ENCODE measurements around the gene TMEM101. TPM values are rescaled to one million over a fixed set of nuclear protein-coding genes. Genes with fewer than 3 reads are reported as not detected.
A peak's percentile ranks its signal among the peaks of the same experiment; 100 is the strongest.
"Not testable (repeated sequence)": the region's sequence is repeated elsewhere in the genome, so short reads cannot be mapped to it uniquely, and the experiment has no call there.

TMEM101 gene
- polyA plus RNA-seq, 2 donors = 12.9 to 26.5 TPM

GRCh38 chr17:44029736-44030135 is 15.0 kb upstream of the TMEM101 start:
- WGBS, 2 donors = 82 to 90% methylated on average over 5 of the region's 5 CpGs

GRCh38 chr17:44024853-44025252 is 10.1 kb upstream of the TMEM101 start:
- WGBS, 2 donors = 86 to 89% methylated on average over 4 of the region's 4 CpGs
- H3K27ac ChIP-seq (ENCODE audit: low read depth in 2 of 2, low read length in 1 of 2) = no peak overlapping the region
- no peaks in the 10 kb centered on the region for H3K4me1 ChIP-seq (ENCODE audit: control insufficient read depth in 2 of 2, insufficient read depth in 2 of 2, low read length in 1 of 2)
- H3K4me3 ChIP-seq (ENCODE audit: low read depth in 1 of 2, low read length in 2 of 2) = no peak overlapping the region
- H3K27me3 ChIP-seq (ENCODE audit: control insufficient read depth in 1 of 2, insufficient read depth in 2 of 2, low read length in 2 of 2) = no peaks in the 10 kb centered on the region
- peaks cover 0 to 18% of the 10 kb centered on the region in 2 donors for H3K36me3 ChIP-seq (ENCODE audit: control insufficient read depth in 2 of 2, insufficient read depth in 2 of 2, low read length in 1 of 2)
- no peaks in the 10 kb centered on the region for H3K9me3 ChIP-seq (ENCODE audit: control insufficient read depth in 2 of 2, insufficient read depth in 1 of 2, low read depth in 1 of 2, low read length in 1 of 2)

More at GRCh38 chr17:44029736-44030135, 15.0 kb upstream of the TMEM101 start:
- Histone ChIP-seq H3K4me1 (ENCODE audit: control insufficient read depth in 2 of 2, insufficient read depth in 2 of 2, low read length in 1 of 2) (no peaks in the 10 kb centered on the region), H3K36me3 (ENCODE audit: control insufficient read depth in 2 of 2, insufficient read depth in 2 of 2, low read length in 1 of 2) (peaks cover 6 to 22% of the 10 kb centered on the region in 2 donors), H3K27ac (ENCODE audit: low read depth in 2 of 2, low read length in 1 of 2) (no peak overlapping the region), H3K9me3 (ENCODE audit: control insufficient read depth in 2 of 2, insufficient read depth in 1 of 2, low read depth in 1 of 2, low read length in 1 of 2) (no peaks in the 10 kb centered on the region), H3K4me3 (ENCODE audit: low read depth in 1 of 2, low read length in 2 of 2) (no peak overlapping the region), H3K27me3 (ENCODE audit: control insufficient read depth in 1 of 2, insufficient read depth in 2 of 2, low read length in 2 of 2) (no peaks in the 10 kb centered on the region)

- Histone ChIP-seq H3K36me3 (ENCODE audit: control insufficient read depth in 2 of 2, insufficient read depth in 2 of 2, low read length in 1 of 2) (peaks cover 0 to 18% of the 10 kb centered on the region in 2 donors), H3K9me3 (ENCODE audit: control insufficient read depth in 2 of 2, insufficient read depth in 1 of 2, low read depth in 1 of 2, low read length in 1 of 2) (no peaks in the 10 kb centered on the region), H3K4me1 (ENCODE audit: control insufficient read depth in 2 of 2, insufficient read depth in 2 of 2, low read length in 1 of 2) (no peaks in the 10 kb centered on the region), H3K4me3 (ENCODE audit: low read depth in 1 of 2, low read length in 2 of 2) (no peak overlapping the region), H3K27me3 (ENCODE audit: control insufficient read depth in 1 of 2, insufficient read depth in 2 of 2, low read length in 2 of 2) (no peaks in the 10 kb centered on the region), H3K27ac (ENCODE audit: low read depth in 2 of 2, low read length in 1 of 2) (no peak overlapping the region)
- WGBS, 2 donors = 54 to 63% methylated on average over 6 of the region's 6 CpGs
Observed at GRCh38 chr17:44024271-44024663, 9.5 kb upstream of the TMEM101 start.

- H3K27ac ChIP-seq (ENCODE audit: low read depth in 2 of 2, low read length in 1 of 2) = no peak overlapping the region
- H3K36me3 ChIP-seq (ENCODE audit: control insufficient read depth in 2 of 2, insufficient read depth in 2 of 2, low read length in 1 of 2) = peaks cover 0 to 14% of the 10 kb centered on the region in 2 donors
- 90 to 93% methylated on average over 22 of the region's 22 CpGs for WGBS, 2 donors
- no peaks in the 10 kb centered on the region for H3K27me3 ChIP-seq (ENCODE audit: control insufficient read depth in 1 of 2, insufficient read depth in 2 of 2, low read length in 2 of 2)
- H3K4me1 ChIP-seq (ENCODE audit: control insufficient read depth in 2 of 2, insufficient read depth in 2 of 2, low read length in 1 of 2) = no peaks in the 10 kb centered on the region
- no peak overlapping the region for H3K4me3 ChIP-seq (ENCODE audit: low read depth in 1 of 2, low read length in 2 of 2)
- H3K9me3 ChIP-seq (ENCODE audit: control insufficient read depth in 2 of 2, insufficient read depth in 1 of 2, low read depth in 1 of 2, low read length in 1 of 2) = no peaks in the 10 kb centered on the region
Observed at GRCh38 chr17:44023545-44024270, 8.9 kb upstream of the TMEM101 start.

GRCh38 chr17:44022246-44022645 is 7.5 kb upstream of the TMEM101 start:
- Histone ChIP-seq H3K4me1 (ENCODE audit: control insufficient read depth in 2 of 2, insufficient read depth in 2 of 2, low read length in 1 of 2) (no peaks in the 10 kb centered on the region), H3K27me3 (ENCODE audit: control insufficient read depth in 1 of 2, insufficient read depth in 2 of 2, low read length in 2 of 2) (no peaks in the 10 kb centered on the region), H3K4me3 (ENCODE audit: low read depth in 1 of 2, low read length in 2 of 2) (no peak overlapping the region), H3K36me3 (ENCODE audit: control insufficient read depth in 2 of 2, insufficient read depth in 2 of 2, low read length in 1 of 2) (peaks cover 0 to 11% of the 10 kb centered on the region in 2 donors), H3K27ac (ENCODE audit: low read depth in 2 of 2, low read length in 1 of 2) (no peak overlapping the region), H3K9me3 (ENCODE audit: control insufficient read depth in 2 of 2, insufficient read depth in 1 of 2, low read depth in 1 of 2, low read length in 1 of 2) (no peaks in the 10 kb centered on the region)
- 95 to 99% methylated on average over 2 of the region's 2 CpGs for WGBS, 2 donors

- 93 to 96% methylated on average over 7 of the region's 7 CpGs for WGBS, 2 donors
- not testable (repeated sequence) for H3K4me1 ChIP-seq (ENCODE audit: control insufficient read depth in 2 of 2, insufficient read depth in 2 of 2, low read length in 1 of 2); H3K27me3 ChIP-seq (ENCODE audit: control insufficient read depth in 1 of 2, insufficient read depth in 2 of 2, low read length in 2 of 2); H3K9me3 ChIP-seq (ENCODE audit: control insufficient read depth in 2 of 2, insufficient read depth in 1 of 2, low read depth in 1 of 2, low read length in 1 of 2); H3K27ac ChIP-seq (ENCODE audit: low read depth in 2 of 2, low read length in 1 of 2); H3K4me3 ChIP-seq (ENCODE audit: low read depth in 1 of 2, low read length in 2 of 2)
- H3K36me3 ChIP-seq (ENCODE audit: control insufficient read depth in 2 of 2, insufficient read depth in 2 of 2, low read length in 1 of 2) = peaks cover 0 to 11% of the 10 kb centered on the region in 2 donors
Observed at GRCh38 chr17:44021227-44021626, 6.5 kb upstream of the TMEM101 start.

- Histone ChIP-seq H3K36me3 (ENCODE audit: control insufficient read depth in 2 of 2, insufficient read depth in 2 of 2, low read length in 1 of 2) (peaks cover 0 to 6% of the 10 kb centered on the region in 2 donors), H3K27ac (ENCODE audit: low read depth in 2 of 2, low read length in 1 of 2) (peak overlapping the region in 1 of 2 donors; percentile 81), H3K4me1 (ENCODE audit: control insufficient read depth in 2 of 2, insufficient read depth in 2 of 2, low read length in 1 of 2) (peaks cover 5 to 6% of the 10 kb centered on the region in 2 donors), H3K9me3 (ENCODE audit: control insufficient read depth in 2 of 2, insufficient read depth in 1 of 2, low read depth in 1 of 2, low read length in 1 of 2) (no peaks in the 10 kb centered on the region), H3K27me3 (ENCODE audit: control insufficient read depth in 1 of 2, insufficient read depth in 2 of 2, low read length in 2 of 2) (no peaks in the 10 kb centered on the region), H3K4me3 (ENCODE audit: low read depth in 1 of 2, low read length in 2 of 2) (peak overlapping the region; percentile 88 to 96)
- WGBS, 2 donors = 10 to 11% methylated on average over 12 of the region's 12 CpGs
Observed at GRCh38 chr17:44014133-44014436, 678 bp downstream of the TMEM101 start.

GRCh38 chr17:44012874-44013273 is 1.9 kb downstream of the TMEM101 start:
- 92 to 95% methylated on average over 14 of the region's 14 CpGs for WGBS, 2 donors
- no peaks in the 10 kb centered on the region for H3K9me3 ChIP-seq (ENCODE audit: control insufficient read depth in 2 of 2, insufficient read depth in 1 of 2, low read depth in 1 of 2, low read length in 1 of 2)
- H3K27ac ChIP-seq (ENCODE audit: low read depth in 2 of 2, low read length in 1 of 2) = no peak overlapping the region
- no peak overlapping the region for H3K4me3 ChIP-seq (ENCODE audit: low read depth in 1 of 2, low read length in 2 of 2)
- H3K27me3 ChIP-seq (ENCODE audit: control insufficient read depth in 1 of 2, insufficient read depth in 2 of 2, low read length in 2 of 2) = no peaks in the 10 kb centered on the region
- H3K36me3 ChIP-seq (ENCODE audit: control insufficient read depth in 2 of 2, insufficient read depth in 2 of 2, low read length in 1 of 2) = peaks cover 0 to 6% of the 10 kb centered on the region in 2 donors
- peaks cover 6 to 8% of the 10 kb centered on the region in 2 donors for H3K4me1 ChIP-seq (ENCODE audit: control insufficient read depth in 2 of 2, insufficient read depth in 2 of 2, low read length in 1 of 2)

- H3K27me3 ChIP-seq (ENCODE audit: control insufficient read depth in 1 of 2, insufficient read depth in 2 of 2, low read length in 2 of 2) = no peaks in the 10 kb centered on the region
- peaks cover 8 to 12% of the 10 kb centered on the region in 2 donors for H3K4me1 ChIP-seq (ENCODE audit: control insufficient read depth in 2 of 2, insufficient read depth in 2 of 2, low read length in 1 of 2)
- WGBS, 2 donors = 75 to 86% methylated on average over 3 of the region's 3 CpGs
- H3K4me3 ChIP-seq (ENCODE audit: low read depth in 1 of 2, low read length in 2 of 2) = no peak overlapping the region
- H3K9me3 ChIP-seq (ENCODE audit: control insufficient read depth in 2 of 2, insufficient read depth in 1 of 2, low read depth in 1 of 2, low read length in 1 of 2) = no peaks in the 10 kb centered on the region
- H3K36me3 ChIP-seq (ENCODE audit: control insufficient read depth in 2 of 2, insufficient read depth in 2 of 2, low read length in 1 of 2) = peaks cover 0 to 6% of the 10 kb centered on the region in 2 donors
- no peak overlapping the region for H3K27ac ChIP-seq (ENCODE audit: low read depth in 2 of 2, low read length in 1 of 2)
Observed at GRCh38 chr17:44012391-44012790, 2.4 kb downstream of the TMEM101 start.

- H3K36me3 ChIP-seq (ENCODE audit: control insufficient read depth in 2 of 2, insufficient read depth in 2 of 2, low read length in 1 of 2) = peaks cover 0 to 6% of the 10 kb centered on the region in 2 donors
- no peaks in the 10 kb centered on the region for H3K27me3 ChIP-seq (ENCODE audit: control insufficient read depth in 1 of 2, insufficient read depth in 2 of 2, low read length in 2 of 2)
- 86 to 88% methylated on average over 9 of the region's 9 CpGs for WGBS, 2 donors
- no peak overlapping the region for H3K4me3 ChIP-seq (ENCODE audit: low read depth in 1 of 2, low read length in 2 of 2)
- H3K9me3 ChIP-seq (ENCODE audit: control insufficient read depth in 2 of 2, insufficient read depth in 1 of 2, low read depth in 1 of 2, low read length in 1 of 2) = no peaks in the 10 kb centered on the region
- peaks cover 10 to 16% of the 10 kb centered on the region in 2 donors for H3K4me1 ChIP-seq (ENCODE audit: control insufficient read depth in 2 of 2, insufficient read depth in 2 of 2, low read length in 1 of 2)
- no peak overlapping the region for H3K27ac ChIP-seq (ENCODE audit: low read depth in 2 of 2, low read length in 1 of 2)
Observed at GRCh38 chr17:44011876-44012275, 2.9 kb downstream of the TMEM101 start.

Data from esophagus (tissue), 2 donors.